GM12878 (cell line): ENCODE results near the gene MIS12. TPM values are rescaled to one million over a fixed set of nuclear protein-coding genes. Genes with fewer than 3 reads are reported as not detected.
A peak's percentile ranks its signal among the peaks of the same experiment; 100 is the strongest.

Source experiments
- ATAC-seq: fragments of 200-7000 bp; cut with Tn5 transposase; 3 replicates; pipeline ENCODE4 v1.9.1; 2020; ENCODE audit warnings: mild to moderate bottlenecking, moderate library complexity
- BruUV-seq: library from RNA; stranded (reverse); fragments of 400-500 nt; replicated peaks from 2 replicates; lab custom pipeline; 2021; lab: Mats Ljungman, UMichigan
- CTCF ChIA-PET: fragments of 300-600 bp; sonication (Branson Sonifier 250); formaldehyde crosslinking; extraction: SDS; loops from one replicate; lab custom pipeline; 2021; ENCODE audit warnings: inconsistent platforms; lab: Yijun Ruan, JAX
- POLR2A ChIA-PET: fragments of 350-600 bp; formaldehyde crosslinking; extraction: SDS; loops from one replicate; lab custom pipeline; 2021; ENCODE audit warnings: inconsistent platforms; lab: Charles Lee
- RAD21 ChIA-PET: fragments of 300-600 bp; sonication (Branson Sonifier 250); formaldehyde crosslinking; loops from one replicate; lab custom pipeline; 2023; ENCODE audit warnings: antibody characterized with exemption; ENCODE audit not compliant: unreplicated experiment; lab: Charles Lee
- SMC1A ChIA-PET: fragments of 300-600 bp; sonication (Branson Sonifier 250); formaldehyde crosslinking; loops from one replicate; lab custom pipeline; 2023; ENCODE audit not compliant: unreplicated experiment, uncharacterized antibody; lab: Charles Lee
- DNase-seq: peaks from one replicate; pipeline ENCODE4 v3.0.0-alpha.2; 2011; ENCODE audit warnings: low read depth, low spot score
- FAIRE-seq: peaks from 3 replicates; lab custom pipeline; 2011; peaks lifted over from hg19 to GRCh38; lab: Jason Lieb, UNC
- H2AFZ ChIP-seq: 2 replicates; pipeline ENCODE4 v1.6.0; 2011; ENCODE audit warnings: low read depth, low read length, control low read depth; ENCODE audit not compliant: control insufficient read depth
- H3K27ac ChIP-seq: 2 replicates; pipeline ENCODE4 v1.5.1; 2011; ENCODE audit warnings: control low read depth; ENCODE audit not compliant: control insufficient read depth, insufficient read depth
- H3K27me3 ChIP-seq, 2 experiments: replicated peaks in 1 of 2; 2 replicates each; pipeline versions ENCODE4 v1.6.0 to v1.6.1; 2011; ENCODE audit warnings: low read length in 1 of 2; ENCODE audit not compliant: control insufficient read depth in 2 of 2, insufficient read depth in 2 of 2
- H3K36me3 ChIP-seq, 2 experiments: 2 replicates each; pipeline ENCODE4 v1.5.1; 2011; ENCODE audit warnings: low read length in 1 of 2; ENCODE audit not compliant: control insufficient read depth in 2 of 2, insufficient read depth in 2 of 2
- H3K4me1 ChIP-seq: 2 replicates; pipeline ENCODE4 v1.6.1; 2011; ENCODE audit warnings: mild to moderate bottlenecking, low read length, moderate library complexity, mixed read lengths; ENCODE audit not compliant: control insufficient read depth, insufficient read depth
- H3K4me2 ChIP-seq: 2 replicates; pipeline ENCODE4 v1.6.0; 2011; ENCODE audit warnings: control low read depth; ENCODE audit not compliant: control insufficient read depth, insufficient read depth
- H3K4me3 ChIP-seq: fragments of 200-600 bp; sonication (generic); 2 replicates; pipeline ENCODE4 v1.5.1; 2016
- H3K79me2 ChIP-seq: 2 replicates; pipeline ENCODE4 v1.6.0; 2011; ENCODE audit warnings: low read length; ENCODE audit not compliant: control insufficient read depth, insufficient read depth
- H3K9ac ChIP-seq: 2 replicates; pipeline ENCODE4 v1.8.0; 2011; ENCODE audit warnings: low read length, control low read depth, mixed read lengths; ENCODE audit not compliant: control insufficient read depth, insufficient read depth
- H3K9me3 ChIP-seq: replicated peaks from 3 replicates; pipeline ENCODE4 v1.5.1; 2011; ENCODE audit warnings: mild to moderate bottlenecking, low read length; ENCODE audit not compliant: control insufficient read depth, insufficient read depth
- H4K20me1 ChIP-seq: 2 replicates; pipeline ENCODE4 v1.6.0; 2011; ENCODE audit not compliant: control insufficient read depth, insufficient read depth
- BACH1 ChIP-seq: fragments of 450-650 bp; IDR thresholded peaks from 2 replicates; pipeline ENCODE4 v1.6.1; 2017; ENCODE audit warnings: mild to moderate bottlenecking, borderline replicate concordance
- BMI1 ChIP-seq: fragments of 450-650 bp; IDR thresholded peaks from 2 replicates; pipeline ENCODE4 v1.6.1; 2016; ENCODE audit warnings: mild to moderate bottlenecking, moderate library complexity, borderline replicate concordance
- CHD4 ChIP-seq: fragments of 200-600 bp; sonication (generic); IDR thresholded peaks from 2 replicates; pipeline ENCODE4 v1.6.1; 2016; ENCODE audit warnings: mild to moderate bottlenecking
- CTCF ChIP-seq, 3 experiments: IDR thresholded peaks in 2 of 3; conservative IDR thresholded peaks in 1 of 3; 2 replicates each; pipeline ENCODE4 v1.5.1; 2011; ENCODE audit warnings: low read depth in 3 of 3, low read length in 3 of 3, mild to moderate bottlenecking in 3 of 3, control low read depth in 2 of 3, moderate library complexity in 2 of 3, inconsistent platforms in 1 of 3, mixed read lengths in 1 of 3; ENCODE audit not compliant: control insufficient read depth in 2 of 3, insufficient read depth in 1 of 3; ENCODE audit errors: extremely low read depth in 1 of 3
- EGR1 ChIP-seq, 2 experiments: IDR thresholded peaks; 1 replicate in 1 of 2; 2 replicates in 1 of 2; pipeline ENCODE4 v1.6.1; 2011 to 2012; ENCODE audit warnings: low read depth in 2 of 2, low read length in 2 of 2, borderline replicate concordance in 1 of 2, mild to moderate bottlenecking in 1 of 2, moderate library complexity in 1 of 2
- FOS ChIP-seq: IDR thresholded peaks from 3 replicates; pipeline ENCODE4 v1.6.1; 2011; ENCODE audit warnings: borderline replicate concordance; ENCODE audit not compliant: insufficient read length; ENCODE audit errors: extremely low read depth
- FOXM1 ChIP-seq: IDR thresholded peaks from 2 replicates; pipeline ENCODE4 v1.6.1; 2012; ENCODE audit warnings: low read depth, mild to moderate bottlenecking, inconsistent platforms, low read length, moderate library complexity
- HSF1 ChIP-seq: fragments of 150-350 bp; IDR thresholded peaks from 2 replicates; pipeline ENCODE4 v1.6.1; 2014; ENCODE audit warnings: mild to moderate bottlenecking, low read depth, low read length
- IKZF1 ChIP-seq: fragments of 450-650 bp; conservative IDR thresholded peaks from 2 replicates; pipeline ENCODE4 v1.6.1; 2017; ENCODE audit warnings: antibody characterized with exemption, mild to moderate bottlenecking
- MXI1 ChIP-seq: fragments of 150-350 bp; IDR thresholded peaks from 2 replicates; pipeline ENCODE4 v1.6.1; 2011; ENCODE audit warnings: low read depth, mild to moderate bottlenecking, inconsistent platforms, low read length, improper control_type of control experiment
- MYB ChIP-seq: fragments of 150-350 bp; IDR thresholded peaks from 2 replicates; pipeline ENCODE4 v1.6.1; 2014; ENCODE audit warnings: mild to moderate bottlenecking, low read depth, low read length, borderline replicate concordance
- NBN ChIP-seq: fragments of 450-650 bp; IDR thresholded peaks from 2 replicates; pipeline ENCODE4 v1.6.1; 2016
- NFYA ChIP-seq: IDR thresholded peaks from 2 replicates; pipeline ENCODE4 v1.6.1; 2011; ENCODE audit warnings: low read depth, mild to moderate bottlenecking, low read length, improper control_type of control experiment, borderline replicate concordance
- NFYB ChIP-seq: IDR thresholded peaks from 2 replicates; pipeline ENCODE4 v1.6.1; 2011; ENCODE audit warnings: low read depth, mild to moderate bottlenecking, low read length, improper control_type of control experiment, moderate library complexity; ENCODE audit not compliant: insufficient read depth
- RELA ChIP-seq: fragments of 450-650 bp; IDR thresholded peaks from 2 replicates; pipeline ENCODE4 v1.8.0; 2014; ENCODE audit warnings: borderline replicate concordance; ENCODE audit not compliant: partially characterized antibody
- SPI1 ChIP-seq: IDR thresholded peaks from 2 replicates; pipeline ENCODE4 v1.6.1; 2011; ENCODE audit warnings: low read depth, mild to moderate bottlenecking, low read length, moderate library complexity, borderline replicate concordance; ENCODE audit not compliant: insufficient read depth
- STAT1 ChIP-seq: fragments of 450-650 bp; conservative IDR thresholded peaks from 2 replicates; pipeline ENCODE4 v1.6.1; 2014; ENCODE audit warnings: antibody characterized with exemption, mild to moderate bottlenecking
- YBX1 ChIP-seq: fragments of 450-650 bp; IDR thresholded peaks from 2 replicates; pipeline ENCODE4 v1.6.1; 2016; ENCODE audit warnings: antibody characterized with exemption
- WGBS: methylation state at CpG from one replicate; pipeline ENCODE4 v1.1.6; 2016; ENCODE audit warnings: low lambda C conversion rate; ENCODE audit not compliant: insufficient replicate concordance, insufficient coverage; ENCODE audit errors: missing lambda C conversion rate; 5-methylcytosine and 5-hydroxymethylcytosine counted together
- in situ Hi-C: fragments of 300-500 bp; cut with MboI; formaldehyde crosslinking; loops from 9 replicates; pipeline ENCODE4 v1.14.3; 2018; ENCODE audit warnings: mixed read lengths
- intact Hi-C: fragments of 100-400 bp; cut with micrococcal nuclease; formaldehyde crosslinking; loops from one replicate; pipeline ENCODE4 v1.14.2; 2022; ENCODE audit not compliant: unreplicated experiment
- polyA plus RNA-seq, 11 experiments: library from polyadenylated mRNA; depleted of rRNA in 4 of 11; unstranded in 6 of 11; stranded (reverse) in 5 of 11; fragments of >200 nt; fragmentation: Nextera tagmentation in 4 of 11; fragmentation: Illumina TruSeq in 1 of 11; extraction: Ambion mirVana in 4 of 11; extraction: Trizol in 1 of 11; gene quantifications; 1 replicate in 1 of 11; 2 replicates in 10 of 11; pipeline versions ENCODE4 v1.2.1 to v1.2.3, GENCODE V29; 2011 to 2016; ENCODE audit warnings: inconsistent platforms in 2 of 11, missing spikeins in 2 of 11, low read depth in 1 of 11
- total RNA-seq, 4 experiments: library from RNA; depleted of rRNA in 3 of 4; stranded (reverse); fragments of >200 nt in 3 of 4; fragmentation: Illumina TruSeq in 1 of 4; extraction: Trizol in 1 of 4; gene quantifications; 2 replicates each; pipeline versions ENCODE4 v1.2.1 to v1.2.3, GENCODE V29; 2013 to 2021

The MIS12 gene
- total and polyA plus RNA-seq, 10 of the 15 experiments (the other 5 are each of a cell fraction or from before 2014, with no cell fraction given) = 19.8 to 34.2 (median 25.0) TPM

GRCh38 chr17:5485270-5486205, 828 bp upstream of the MIS12 start, which contains the start of gene DERL2:
DERL2 (minus strand) TSS chr17:5486178; CDS start chr17:5486161, 17 bp downstream.
- H3K4me1 ChIP-seq = peaks cover 12% of the 10 kb centered on the region; the same call in 1 of the 2 replicates
- H3K36me3 ChIP-seq = peaks cover 0 to 23% of the 10 kb centered on the region in 2 experiments; a peak in 2 of 4 replicates
- ATAC-seq = peak; percentile 20
- peak within 1 kb of the TSS; percentile 99 for H3K9ac ChIP-seq
- intact Hi-C loops = loop anchor here (1.0 to 2.0 kb wide), 2 partner anchors 16 to 99 kb away; partner anchors contain the start of gene NLRP1
- TSS peak; percentile 64 for BruUV-seq
- H2AFZ ChIP-seq = peak within 1 kb of the TSS; percentile 93
- no peaks in the 10 kb centered on the region; the same call in 1 of the 2 replicates for H4K20me1 ChIP-seq
- H3K9me3 ChIP-seq = no peaks in the 10 kb centered on the region
- H3K79me2 ChIP-seq = peaks cover 49% of the 10 kb centered on the region
- in situ Hi-C loops = no loop called here
- ChIA-PET POLR2A (interaction anchor here (0.6 to 2.2 kb wide), 12 partner anchors 11 to 966 kb away, joined by 3 to 7 read pairs (median 4); partner anchors contain the start of genes DHX33, KIF1C, NUP88 and RNF167), SMC1A (interaction anchor here (0.7 to 2.1 kb wide), 7 partner anchors 11 to 26 kb away, joined by 3 to 10 read pairs (median 4); partner anchors contain the start of gene DHX33), RAD21 (interaction anchor here (1.3 kb wide), 1 partner anchor 46 kb away, joined by 6 read pairs; the partner anchor contains the start of gene C1QBP), CTCF (interaction anchor here (1.3 to 3.8 kb wide), 4 partner anchors 15 to 46 kb away, joined by 3 to 19 read pairs (median 6); partner anchors contain the start of gene C1QBP)
- WGBS = 8% methylated on average over 27 of the region's 29 CpGs
- peak within 1 kb of the TSS; percentile 90 for H3K4me2 ChIP-seq
- no peaks in the 10 kb centered on the region for H3K27me3 ChIP-seq
- FAIRE-seq = no peak
- peak within 1 kb of the TSS; percentile 99 for H3K27ac ChIP-seq
- peak within 1 kb of the TSS; percentile 97 for H3K4me3 ChIP-seq
- no peak for DNase-seq
- TF ChIP-seq MYB (no peak), SPI1 (no peak), FOS (no peak), BACH1 (peak; percentile 72), MXI1 (no peak), CHD4 (no peak), NFYA (no peak), BMI1 (no peak), NFYB (no peak), STAT1 (no peak), EGR1 (IDR thresholded peaks at IDR 0.05; ENCODE audit: borderline replicate concordance in 1 of 2, low read depth in 2 of 2, low read length in 2 of 2) (no peak), RELA (no peak), NBN (no peak), CTCF (IDR thresholded peaks at IDR 0.05 in 2 of 3, conservative IDR thresholded peaks at IDR 0.05 in 1 of 3; ENCODE audit: control insufficient read depth in 2 of 3, extremely low read depth in 1 of 3, insufficient read depth in 1 of 3, low read depth in 3 of 3, low read length in 3 of 3) (no peak), HSF1 (no peak), FOXM1 (no peak), YBX1 (no peak), IKZF1 (no peak)
